Measurements from ENCODE around the gene GALNT17. TPM values are rescaled to one million over a fixed set of nuclear protein-coding genes. Genes with fewer than 3 reads are reported as not detected.

Gene GALNT17
- total and polyA plus RNA-seq, 2 experiments from 2014 or later = 11.1 to 65.6 TPM

- Histone ChIP-seq H3K36me3 (ENCODE audit: insufficient read depth) (no peaks in the 10 kb centered on the region), H4K20me1 (replicated peaks; ENCODE audit: insufficient read depth) (peaks cover 20% of the 10 kb centered on the region), H3F3A (replicated peaks; ENCODE audit: low read depth) (peaks cover 6% of the 10 kb centered on the region; the same call in 1 of the 2 replicates), H3K4me2 (peak overlapping the region; percentile 96), H3K4me3 (peak overlapping the region; percentile 93), H3K4me1 (ENCODE audit: insufficient read depth) (peaks cover 26% of the 10 kb centered on the region), H2AFZ (peak overlapping the region; percentile 44), H3K27me3 (ENCODE audit: insufficient read depth) (peaks cover 7% of the 10 kb centered on the region; the same call in 1 of the 2 replicates), H3K27ac (ENCODE audit: low read depth) (no peak overlapping the region), H3K9me2 (ENCODE audit: insufficient read depth) (no peaks in the 10 kb centered on the region), H3K79me2 (replicated peaks; ENCODE audit: insufficient read depth) (peaks cover 34% of the 10 kb centered on the region)
- ATAC-seq (no peak), DNase-seq (ENCODE audit: low spot score) (no peak)
- Mint-ChIP-seq H3K27ac (no peak overlapping the region), H3K27me3 (ENCODE audit: insufficient read depth, low read depth, poor library complexity) (peaks cover 16% of the 10 kb centered on the region), H3K36me3 (ENCODE audit: low read depth) (peaks cover 20% of the 10 kb centered on the region), H3K9me3 (peaks cover 6% of the 10 kb centered on the region), H3K4me1 (peaks cover 32% of the 10 kb centered on the region), H3K4me3 (peak overlapping the region; percentile 79)
- TF ChIP-seq ZNF331 (CRISPR knock-in tag; IDR thresholded peaks at IDR 0.05; ENCODE audit: low read depth) (no peak), REST (IDR thresholded peaks at IDR 0.05; ENCODE audit: unreplicated experiment) (no peak), NANOG (IDR thresholded peaks at IDR 0.05; ENCODE audit: borderline replicate concordance) (no peak), EZH2 (IDR thresholded peaks at IDR 0.05; ENCODE audit: low read depth, unreplicated experiment) (no peak), ZNF114 (CRISPR knock-in tag; IDR thresholded peaks at IDR 0.05) (no peak), POLR2AphosphoS5 (IDR thresholded peaks at IDR 0.05; ENCODE audit: low read depth) (no peak), JUNB (IDR thresholded peaks at IDR 0.05; ENCODE audit: unreplicated experiment) (no peak), STAT1 (IDR thresholded peaks at IDR 0.05; ENCODE audit: unreplicated experiment) (no peak), EZH2phosphoT487 (IDR thresholded peaks at IDR 0.05; ENCODE audit: unreplicated experiment) (no peak), ZNF462 (CRISPR knock-in tag; IDR thresholded peaks at IDR 0.05) (no peak), CREB1 (CRISPR knock-in tag; IDR thresholded peaks at IDR 0.05; ENCODE audit: low read depth) (no peak)
- TF ChIP-seq, protein P1, sequence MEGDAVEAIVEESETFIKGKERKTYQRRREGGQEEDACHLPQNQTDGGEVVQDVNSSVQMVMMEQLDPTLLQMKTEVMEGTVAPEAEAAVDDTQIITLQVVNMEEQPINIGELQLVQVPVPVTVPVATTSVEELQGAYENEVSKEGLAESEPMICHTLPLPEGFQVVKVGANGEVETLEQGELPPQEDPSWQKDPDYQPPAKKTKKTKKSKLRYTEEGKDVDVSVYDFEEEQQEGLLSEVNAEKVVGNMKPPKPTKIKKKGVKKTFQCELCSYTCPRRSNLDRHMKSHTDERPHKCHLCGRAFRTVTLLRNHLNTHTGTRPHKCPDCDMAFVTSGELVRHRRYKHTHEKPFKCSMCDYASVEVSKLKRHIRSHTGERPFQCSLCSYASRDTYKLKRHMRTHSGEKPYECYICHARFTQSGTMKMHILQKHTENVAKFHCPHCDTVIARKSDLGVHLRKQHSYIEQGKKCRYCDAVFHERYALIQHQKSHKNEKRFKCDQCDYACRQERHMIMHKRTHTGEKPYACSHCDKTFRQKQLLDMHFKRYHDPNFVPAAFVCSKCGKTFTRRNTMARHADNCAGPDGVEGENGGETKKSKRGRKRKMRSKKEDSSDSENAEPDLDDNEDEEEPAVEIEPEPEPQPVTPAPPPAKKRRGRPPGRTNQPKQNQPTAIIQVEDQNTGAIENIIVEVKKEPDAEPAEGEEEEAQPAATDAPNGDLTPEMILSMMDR (conservative IDR thresholded peaks at IDR 0.05; ENCODE audit: low read depth in 2 of 2) = no peak
Measured at GRCh38 chr7:71130031-71130679, 1.8 kb upstream of the GALNT17 start.

All from GM23338 (cell line).